GM21619 (cell line): ENCODE data around the gene COG1.
"Not testable (repeated sequence)": the region's sequence is repeated elsewhere in the genome, so short reads cannot be mapped to it uniquely, and the experiment has no call there.

Source experiments
- ATAC-seq: cut with Tn5 transposase; IDR thresholded peaks from one replicate; pipeline ENCODE4 v1.9.1; 2021; ENCODE audit not compliant: unreplicated experiment

The COG1 gene, protein sequence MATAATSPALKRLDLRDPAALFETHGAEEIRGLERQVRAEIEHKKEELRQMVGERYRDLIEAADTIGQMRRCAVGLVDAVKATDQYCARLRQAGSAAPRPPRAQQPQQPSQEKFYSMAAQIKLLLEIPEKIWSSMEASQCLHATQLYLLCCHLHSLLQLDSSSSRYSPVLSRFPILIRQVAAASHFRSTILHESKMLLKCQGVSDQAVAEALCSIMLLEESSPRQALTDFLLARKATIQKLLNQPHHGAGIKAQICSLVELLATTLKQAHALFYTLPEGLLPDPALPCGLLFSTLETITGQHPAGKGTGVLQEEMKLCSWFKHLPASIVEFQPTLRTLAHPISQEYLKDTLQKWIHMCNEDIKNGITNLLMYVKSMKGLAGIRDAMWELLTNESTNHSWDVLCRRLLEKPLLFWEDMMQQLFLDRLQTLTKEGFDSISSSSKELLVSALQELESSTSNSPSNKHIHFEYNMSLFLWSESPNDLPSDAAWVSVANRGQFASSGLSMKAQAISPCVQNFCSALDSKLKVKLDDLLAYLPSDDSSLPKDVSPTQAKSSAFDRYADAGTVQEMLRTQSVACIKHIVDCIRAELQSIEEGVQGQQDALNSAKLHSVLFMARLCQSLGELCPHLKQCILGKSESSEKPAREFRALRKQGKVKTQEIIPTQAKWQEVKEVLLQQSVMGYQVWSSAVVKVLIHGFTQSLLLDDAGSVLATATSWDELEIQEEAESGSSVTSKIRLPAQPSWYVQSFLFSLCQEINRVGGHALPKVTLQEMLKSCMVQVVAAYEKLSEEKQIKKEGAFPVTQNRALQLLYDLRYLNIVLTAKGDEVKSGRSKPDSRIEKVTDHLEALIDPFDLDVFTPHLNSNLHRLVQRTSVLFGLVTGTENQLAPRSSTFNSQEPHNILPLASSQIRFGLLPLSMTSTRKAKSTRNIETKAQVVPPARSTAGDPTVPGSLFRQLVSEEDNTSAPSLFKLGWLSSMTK

DNA sequence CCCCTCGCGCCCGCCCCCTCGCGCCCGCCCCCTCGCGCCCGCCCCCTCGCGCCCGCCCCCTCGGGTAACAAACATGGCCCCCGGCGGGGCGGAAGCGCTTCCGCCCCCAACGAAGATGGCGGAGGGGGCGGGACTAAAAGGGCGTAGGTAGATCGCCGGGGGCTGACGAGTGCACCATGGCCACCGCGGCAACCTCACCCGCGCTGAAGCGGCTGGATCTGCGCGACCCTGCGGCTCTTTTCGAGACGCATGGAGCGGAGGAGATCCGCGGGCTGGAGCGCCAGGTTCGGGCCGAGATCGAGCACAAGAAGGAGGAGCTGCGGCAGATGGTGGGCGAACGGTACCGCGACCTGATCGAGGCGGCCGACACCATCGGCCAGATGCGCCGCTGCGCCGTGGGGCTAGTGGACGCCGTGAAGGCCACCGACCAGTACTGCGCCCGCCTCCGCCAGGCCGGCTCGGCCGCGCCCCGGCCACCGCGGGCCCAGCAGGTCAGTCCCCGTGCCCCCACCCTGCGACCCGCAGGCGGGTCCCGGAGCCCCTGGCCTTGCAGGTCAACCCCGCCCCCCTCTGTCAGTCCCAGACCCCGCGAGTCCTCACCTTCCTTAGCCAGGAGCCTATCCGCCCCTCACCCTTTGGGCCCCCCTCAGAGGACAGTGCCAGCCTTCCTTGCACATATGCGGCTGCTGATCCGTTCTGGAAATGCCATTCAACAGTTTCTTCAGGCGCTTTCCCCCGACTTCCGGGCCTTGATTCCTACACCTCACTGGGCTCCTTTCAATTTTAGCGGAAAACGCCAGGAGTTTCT lies at the start of gene COG1:
COG1 (plus strand) TSS at position 162 of the 808 bp plus-strand sequence; CDS start at position 177, 15 bp downstream.
- peak; percentile 62 for ATAC-seq

DNA sequence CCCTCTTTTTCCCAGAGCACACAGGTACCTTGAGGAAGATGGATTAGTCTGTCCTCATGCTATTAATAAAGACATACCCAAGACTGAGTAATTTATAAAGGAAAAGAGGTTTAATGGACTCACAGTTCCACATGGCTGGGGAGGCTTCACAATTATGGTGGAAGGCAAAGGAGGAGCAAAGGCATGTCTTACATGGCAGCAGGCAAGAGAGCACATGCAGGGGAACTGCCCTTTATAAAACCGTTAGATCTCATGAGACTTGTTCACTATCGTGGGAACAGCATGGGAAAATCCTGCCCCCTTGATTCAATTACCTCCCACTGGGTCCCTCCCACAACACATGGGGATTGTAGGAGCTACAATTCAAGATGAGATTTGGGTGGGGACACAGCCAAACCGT lies 48.6 kb upstream of the COG1 start:
- not testable (repeated sequence) for ATAC-seq

DNA sequence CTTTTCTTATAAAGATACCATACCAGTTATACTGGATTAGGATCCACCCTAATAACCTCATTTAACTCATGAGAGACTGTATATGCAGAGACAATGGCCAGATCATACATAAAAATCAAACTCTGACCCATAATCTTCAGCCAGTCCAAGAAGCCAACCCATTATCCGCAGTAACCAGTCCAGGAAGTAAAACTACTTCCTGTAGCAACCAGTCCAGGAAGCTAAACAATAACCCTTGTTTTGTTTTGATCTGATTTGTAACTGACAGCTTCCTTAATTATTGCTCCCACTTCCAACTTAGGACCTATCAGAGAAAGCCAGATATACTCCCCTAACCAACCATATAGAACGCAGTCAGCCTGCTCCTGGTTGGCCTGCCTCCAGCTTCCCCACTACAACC lies 47.2 kb upstream of the COG1 start:
- no peak for ATAC-seq

DNA sequence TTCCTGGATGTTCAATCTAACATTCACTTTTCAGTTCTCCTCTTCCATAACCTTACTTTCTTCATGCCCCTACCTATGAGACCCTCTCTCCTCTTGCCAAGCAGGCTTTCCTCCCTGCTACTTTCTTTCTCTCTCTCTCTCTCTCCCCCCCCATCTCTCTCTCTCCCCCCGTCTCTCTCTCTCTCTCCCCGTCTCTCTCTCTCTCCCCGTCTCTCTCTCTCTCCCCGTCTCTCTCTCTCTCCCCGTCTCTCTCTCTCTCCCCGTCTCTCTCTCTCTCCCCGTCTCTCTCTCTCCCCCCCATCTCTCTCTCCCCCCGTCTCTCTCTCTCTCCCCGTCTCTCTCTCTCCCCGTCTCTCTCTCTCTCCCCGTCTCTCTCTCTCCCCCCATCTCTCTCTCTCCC lies 45.1 kb upstream of the COG1 start:
- ATAC-seq, result not testable (repeated sequence)

DNA sequence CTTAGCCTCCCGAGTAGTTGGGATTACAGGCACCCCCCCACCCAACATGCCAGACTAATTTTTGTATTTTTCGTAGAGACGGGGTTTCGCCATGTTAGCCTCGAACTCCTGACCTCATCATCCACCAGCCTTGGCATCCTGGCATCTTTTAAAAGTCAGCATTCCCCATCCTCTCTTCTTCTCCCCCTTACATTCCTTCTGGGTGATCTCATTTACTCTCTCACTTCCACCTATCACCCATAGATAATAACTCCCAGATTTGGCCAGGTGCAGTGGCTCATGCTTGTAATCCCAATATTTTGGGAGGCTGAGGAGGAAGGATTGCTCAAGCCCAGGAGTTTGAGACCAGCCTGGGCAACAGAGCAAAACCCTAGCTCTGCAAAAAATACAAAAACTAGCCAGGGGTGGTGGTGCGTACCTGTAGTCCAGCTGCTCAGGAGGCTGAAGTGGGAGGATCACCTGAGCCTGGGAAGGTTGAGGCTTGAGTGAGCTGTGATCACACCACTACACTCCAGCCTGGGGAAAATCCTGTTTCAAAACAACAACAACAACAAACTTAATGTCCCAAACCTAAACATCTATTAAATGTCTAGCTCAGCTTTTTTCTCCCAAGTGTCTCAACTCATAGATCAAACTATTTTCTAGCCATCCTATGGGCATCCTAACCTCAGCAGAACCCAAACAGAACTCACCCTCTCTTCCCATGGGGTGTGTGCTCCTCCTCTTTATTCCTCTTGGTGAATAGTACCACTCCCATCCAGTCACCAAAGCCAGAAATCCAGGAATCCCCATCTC lies 44.1 kb upstream of the COG1 start:
- ATAC-seq, result no peak

DNA sequence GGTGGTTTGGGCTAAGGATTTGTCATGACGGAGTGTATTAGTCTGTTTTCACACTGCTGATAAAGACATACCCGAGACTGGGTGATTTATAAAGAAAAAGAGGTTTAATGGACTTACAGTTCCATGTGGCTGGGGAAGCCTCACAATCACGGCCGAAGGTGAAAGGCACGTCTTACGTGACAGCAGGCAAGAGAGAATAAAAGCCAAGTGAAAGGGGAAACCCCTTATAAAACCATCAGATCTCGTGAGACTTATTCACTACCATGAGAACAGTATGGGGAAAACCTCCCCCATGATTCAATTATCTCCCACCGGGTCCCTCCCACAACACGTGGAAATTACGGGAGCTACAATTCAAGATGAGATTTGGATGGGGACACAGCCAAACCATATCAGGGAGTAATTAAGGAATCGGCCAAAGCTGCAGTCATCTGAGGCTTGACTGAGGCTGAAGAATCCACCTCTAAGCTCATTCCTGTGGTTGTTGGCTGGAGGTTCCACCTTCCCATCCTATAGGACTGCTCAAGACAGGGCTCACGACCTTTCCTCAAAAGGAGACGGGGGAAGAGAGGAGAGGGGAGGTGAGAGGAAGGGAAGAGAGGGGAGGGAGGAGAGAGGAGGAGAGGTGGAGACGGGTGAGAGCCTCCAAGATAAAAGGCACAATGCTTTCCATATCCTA lies 42.1 kb upstream of the COG1 start:
- not testable (repeated sequence) for ATAC-seq

DNA sequence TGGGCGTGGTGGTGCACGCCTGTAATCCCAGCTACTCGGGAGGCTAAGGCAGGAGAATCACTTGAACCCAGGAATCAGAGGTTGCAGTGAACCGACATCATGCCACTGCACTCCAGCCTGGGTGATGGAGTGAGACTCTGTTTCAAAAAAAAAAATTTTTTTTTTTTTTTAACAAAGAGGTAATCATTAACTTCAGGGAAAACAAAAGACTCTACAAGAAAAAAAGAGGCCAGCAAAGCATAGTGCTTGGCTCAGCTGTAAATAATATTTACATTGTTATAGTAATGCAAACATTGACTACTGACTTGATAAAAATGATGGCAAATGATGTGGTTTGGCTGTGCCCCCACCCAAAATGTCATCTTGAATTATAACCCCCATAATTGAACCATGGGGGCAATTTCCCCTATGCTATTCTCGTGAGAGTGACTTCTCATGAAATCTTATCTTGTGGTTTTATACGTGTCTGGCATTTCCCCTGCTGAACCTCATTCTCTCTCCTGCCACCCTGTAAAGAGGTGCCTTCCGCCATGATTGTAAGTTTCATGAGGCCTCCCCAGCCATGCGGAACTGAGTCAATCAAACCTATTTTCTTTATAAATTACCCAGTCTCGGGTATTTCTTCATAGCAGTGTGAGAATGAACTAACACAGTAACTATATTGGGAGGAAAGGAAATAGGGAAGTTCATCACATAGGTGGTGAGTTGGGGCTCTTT lies 40.8 kb upstream of the COG1 start:
- ATAC-seq, result no peak

DNA sequence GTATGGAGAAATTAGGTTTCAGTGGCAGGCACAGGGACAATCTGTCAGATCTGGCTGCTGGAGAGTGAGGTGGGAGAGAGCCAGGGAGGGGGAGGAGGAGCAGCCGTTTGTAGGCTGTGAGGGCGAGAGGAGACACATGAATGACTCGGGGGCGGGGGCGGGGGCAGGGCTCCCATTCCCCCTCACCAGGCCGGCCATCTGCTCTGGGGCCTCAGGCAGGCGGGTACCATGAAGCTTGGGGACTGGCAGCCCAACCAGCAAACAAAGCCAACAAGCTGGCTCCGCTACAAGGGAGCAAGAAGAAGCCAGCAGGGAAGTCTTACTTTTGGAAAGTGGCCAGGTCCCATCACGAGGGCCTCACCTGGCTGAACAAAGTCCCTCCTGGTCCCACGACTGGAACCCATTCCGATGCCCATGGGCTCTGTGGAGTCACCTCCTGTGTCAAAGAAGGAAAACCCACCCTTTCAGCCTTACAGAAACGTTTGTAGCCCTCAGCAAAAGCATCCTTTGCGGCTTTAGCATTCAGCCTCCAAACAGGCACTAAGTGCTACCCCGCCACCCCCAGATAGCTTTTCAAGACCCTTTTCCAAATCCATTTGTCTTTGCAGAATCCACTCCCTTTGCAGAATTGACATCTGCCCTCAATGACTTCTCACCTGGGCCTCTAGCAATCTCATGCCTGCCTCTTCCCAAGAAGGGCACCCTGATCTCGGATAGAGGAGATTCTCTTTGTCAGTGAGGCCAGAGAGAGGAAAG lies 37.3 kb upstream of the COG1 start:
- peak; percentile 3 for ATAC-seq

DNA sequence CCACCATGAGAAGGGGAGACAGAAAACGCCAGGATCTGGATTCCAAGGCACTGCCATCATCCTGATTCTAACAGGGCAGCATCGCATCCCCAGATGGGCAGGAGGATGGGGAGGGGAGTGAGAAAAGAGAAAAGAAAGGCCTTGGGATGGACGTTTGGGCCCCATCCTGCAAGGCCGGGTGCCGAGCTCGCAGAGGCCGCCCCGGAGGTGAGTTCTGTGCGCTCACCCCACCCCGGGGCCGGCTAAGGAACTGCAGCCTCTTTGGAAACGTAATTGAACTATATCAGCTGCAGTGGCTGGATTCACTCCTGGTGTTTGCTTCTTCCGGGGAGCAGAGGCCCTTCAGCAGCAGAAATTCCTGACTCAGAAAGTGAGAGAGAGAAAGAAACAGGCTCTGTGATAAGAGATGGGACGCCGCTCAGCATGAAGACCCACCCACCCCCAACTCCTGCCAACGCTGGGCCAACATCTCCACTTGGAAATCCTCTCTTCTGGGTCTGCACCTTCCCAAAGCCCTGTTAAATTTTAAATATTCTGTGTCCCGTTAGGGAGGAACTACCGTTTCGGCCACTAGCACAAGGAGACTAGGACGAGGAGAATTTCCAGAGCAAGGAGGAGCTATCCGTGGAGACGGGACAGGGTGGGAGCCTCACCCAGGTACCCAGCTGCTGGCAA lies 36.6 kb upstream of the COG1 start:
- peak; percentile 70 for ATAC-seq

DNA sequence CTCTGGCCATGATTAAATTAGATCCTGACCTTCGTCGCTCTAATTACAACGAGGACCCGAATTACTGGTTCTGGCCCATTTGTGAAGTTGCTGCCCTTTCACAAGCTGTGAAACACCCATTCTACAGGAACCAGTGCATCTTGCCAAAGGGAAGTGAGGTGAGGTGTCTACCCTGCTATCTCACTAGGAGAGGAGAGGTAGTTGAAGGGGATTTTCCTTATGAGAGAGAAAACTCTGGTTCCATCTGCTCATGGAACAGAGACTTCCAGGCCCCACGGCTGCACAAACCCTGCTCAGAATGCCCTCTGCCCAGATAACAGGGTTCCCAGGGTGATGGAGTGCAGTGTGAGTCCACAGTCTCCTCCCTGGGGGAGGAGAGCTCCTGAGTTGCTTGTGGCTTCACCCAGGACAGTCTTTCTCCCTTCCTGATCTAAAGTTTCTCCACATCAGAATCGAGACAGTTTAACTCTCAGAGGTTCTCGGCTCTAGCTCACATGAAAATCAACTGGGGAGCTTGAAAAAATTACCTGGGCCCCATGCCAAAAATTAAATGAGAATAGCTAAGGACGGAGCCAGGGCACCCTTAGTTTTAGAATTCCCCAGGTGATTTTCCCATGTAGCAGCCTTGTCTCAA lies 35.9 kb upstream of the COG1 start:
- peak; percentile 31 for ATAC-seq

DNA sequence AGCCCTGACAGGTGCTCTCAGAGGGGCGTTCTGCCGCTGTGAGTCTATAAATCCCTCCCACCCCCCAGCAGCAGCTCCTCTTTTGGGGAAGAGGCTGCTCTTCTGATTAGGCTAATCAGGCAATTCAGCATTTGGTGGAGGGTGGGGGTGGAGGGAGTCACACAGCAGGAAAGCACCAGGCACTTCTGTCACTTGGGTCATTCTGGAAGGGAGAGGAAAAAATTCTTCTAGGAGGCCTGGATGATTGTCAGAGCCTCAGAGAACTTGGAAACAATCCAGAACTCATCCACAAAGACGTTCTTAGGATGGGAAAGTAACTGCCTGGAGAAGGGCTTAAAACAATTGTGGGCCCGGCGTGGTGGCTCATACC lies 35.3 kb upstream of the COG1 start:
- ATAC-seq, result no peak

DNA sequence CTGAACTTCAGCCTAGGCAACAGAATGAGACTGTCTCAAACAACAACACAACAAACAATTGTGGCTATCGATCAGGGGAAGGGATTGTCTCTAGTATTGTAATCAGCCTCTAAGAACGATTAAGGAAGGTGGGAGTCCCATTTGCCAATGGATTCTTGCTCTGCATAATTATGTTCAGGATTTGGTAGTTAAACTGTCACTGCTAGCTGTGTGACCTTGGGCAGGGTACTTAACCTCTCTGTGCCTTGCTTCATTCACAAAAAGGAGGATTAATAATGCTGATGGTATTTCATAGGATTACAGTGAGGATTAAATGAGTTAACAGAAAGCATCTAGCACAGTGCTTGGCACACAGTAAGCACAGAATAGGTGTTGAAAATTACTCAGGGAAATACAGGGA lies 34.7 kb upstream of the COG1 start:
- no peak for ATAC-seq

DNA sequence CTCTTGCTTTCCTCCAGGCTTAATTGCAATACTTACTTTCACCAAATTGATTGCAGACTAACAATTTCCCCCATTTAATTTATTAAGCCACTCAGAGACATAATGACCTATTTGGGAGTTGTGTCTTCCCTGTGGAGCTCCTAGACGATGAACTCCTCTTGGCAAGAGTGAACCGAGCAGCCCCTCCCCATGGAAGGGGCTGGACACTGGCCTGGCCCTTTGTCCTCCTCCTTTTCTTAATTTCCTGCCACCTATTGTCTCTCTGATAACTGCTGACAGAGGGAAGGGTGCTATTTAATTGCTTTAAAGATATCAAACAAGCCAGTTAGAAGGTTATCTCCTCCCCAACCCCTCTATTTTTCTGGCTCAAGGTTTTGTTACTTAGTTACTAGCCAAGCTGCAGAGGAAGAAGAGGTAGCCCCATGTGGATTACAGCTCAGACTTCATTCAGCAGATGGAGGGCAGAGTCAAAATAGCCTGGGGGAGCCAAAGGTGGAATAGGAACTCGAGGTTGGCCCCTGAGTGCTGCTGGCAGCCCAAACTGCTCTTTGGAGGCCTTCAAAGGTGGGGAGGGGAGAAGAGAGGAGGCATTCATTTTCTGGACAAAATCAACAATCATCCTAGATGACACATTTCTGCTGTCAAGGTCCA lies 31.8 kb upstream of the COG1 start:
- no peak for ATAC-seq

DNA sequence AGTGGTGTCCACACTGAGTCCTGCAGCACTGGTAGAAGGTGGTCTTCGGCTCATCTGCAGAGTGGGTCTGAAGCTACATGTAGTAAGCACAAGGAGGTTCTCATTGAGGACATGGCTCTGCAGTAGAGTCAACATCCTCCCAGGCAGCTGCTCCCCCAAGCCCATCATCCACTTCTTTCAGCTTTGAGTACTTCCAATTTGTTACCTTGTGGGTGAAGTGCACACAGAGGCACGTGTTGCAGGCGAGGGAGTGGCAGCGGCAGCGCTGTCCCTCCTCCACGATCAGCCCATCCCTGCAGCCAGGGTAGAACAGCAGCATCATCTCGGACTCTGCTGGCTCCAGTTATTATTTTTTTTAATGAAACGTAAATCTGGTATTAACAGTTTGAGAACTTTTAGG lies 29.8 kb upstream of the COG1 start:
- ATAC-seq, result no peak

DNA sequence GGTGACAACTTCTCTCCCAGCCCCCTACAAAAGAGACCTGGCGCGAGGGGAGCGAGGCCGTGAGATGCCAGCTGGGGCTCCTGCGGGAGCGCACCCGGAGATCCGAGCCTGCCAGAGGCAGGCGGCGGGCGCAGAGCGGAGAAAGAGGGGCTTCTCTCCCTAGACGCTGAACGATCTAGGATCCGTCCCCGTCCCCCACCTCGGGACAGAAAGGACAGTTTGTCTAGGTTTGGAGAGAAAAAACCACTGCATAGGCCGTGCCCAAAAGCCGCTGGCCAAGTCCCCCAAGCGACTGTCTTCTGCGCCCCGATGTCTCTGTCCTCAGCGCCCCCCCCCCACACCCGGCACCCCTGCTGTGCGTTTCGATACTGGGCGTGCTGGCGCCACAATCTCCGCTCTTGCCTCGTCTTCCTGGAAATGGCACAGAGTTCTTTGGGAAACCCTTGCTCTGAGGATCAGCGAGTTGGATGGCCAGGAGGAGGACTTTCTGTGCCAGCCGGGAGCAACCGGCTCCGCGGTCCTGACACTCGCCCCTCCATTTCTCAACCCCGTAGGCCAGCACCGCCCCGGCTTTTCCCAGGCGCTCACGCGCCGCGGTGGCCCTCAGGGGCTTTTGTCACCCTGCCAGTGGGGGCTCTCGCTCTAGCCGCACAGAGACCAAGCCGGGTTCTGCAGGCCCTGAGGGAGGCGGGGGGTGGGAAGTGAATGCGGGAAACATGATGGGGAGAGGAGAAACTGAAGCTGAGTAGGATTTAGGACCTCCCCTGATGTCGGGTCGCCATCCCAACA lies 27.0 kb upstream of the COG1 start:
- ATAC-seq, result no peak
